ENCODE results near the gene ARMH3. TPM values are rescaled to one million over a fixed set of nuclear protein-coding genes. Genes with fewer than 3 reads are reported as not detected.
"Not testable (repeated sequence)": the region's sequence is repeated elsewhere in the genome, so short reads cannot be mapped to it uniquely, and the experiment has no call there.

The ARMH3 gene
- total RNA-seq, 5 donors from 2014 or later (not counting 1 experiment from before 2014, with no cell fraction given): 26.4 to 30.0 (median 27.2) TPM

GRCh38 chr10:101987136-101987535, 68.8 kb downstream of the ARMH3 start:
- POLR2A ChIA-PET: no interaction called here
- no peaks in the 10 kb centered on the region for H3K27me3 ChIP-seq (replicated peaks in 1 of 2; ENCODE audit: control insufficient read depth in 2 of 2, extremely low read depth in 1 of 2, insufficient read depth in 2 of 2, low read length in 1 of 2)
- ATAC-seq (replicated peaks in 1 of 4) (no peak), DNase-seq (no peak)
- Mint-ChIP-seq H3K4me3 (no peak overlapping the region), H3K27me3 (no peaks in the 10 kb centered on the region), H3K4me1 (peaks cover 0 to 5% (median 2%) of the 10 kb centered on the region in 3 donors), H3K27ac (no peak overlapping the region), H3K36me3 (peaks cover 58% of the 10 kb centered on the region), H3K9me3 (no peaks in the 10 kb centered on the region)
- no peak overlapping the region for H3K27ac ChIP-seq (ENCODE audit: low read length)
- no peaks in the 10 kb centered on the region for H3K4me1 ChIP-seq (ENCODE audit: control insufficient read depth in 1 of 2, extremely low read depth in 1 of 2, insufficient read depth in 2 of 2, low read length in 2 of 2)
- CTCF ChIA-PET: interaction anchor here in 1 of 2 donors (0.6 kb wide), 1 partner anchor 21 kb away, joined by 6 read pairs; no protein-coding TSS in a partner anchor
- H3K9me3 ChIP-seq: no peaks in the 10 kb centered on the region
- H3K36me3 ChIP-seq (ENCODE audit: control insufficient read depth in 2 of 2, extremely low read depth in 1 of 2, insufficient read depth in 1 of 2, low read length in 1 of 2): peaks cover 4 to 66% of the 10 kb centered on the region in 2 donors
- 92% methylated on average over 3 of the region's 3 CpGs for WGBS (ENCODE audit: insufficient coverage)
- H3K4me3 ChIP-seq (ENCODE audit: control insufficient read depth in 1 of 2, extremely low read depth in 1 of 2, low read length in 1 of 2): no peak overlapping the region

- Mint-ChIP-seq H3K27me3 (no peaks in the 10 kb centered on the region), H3K9me3 (no peaks in the 10 kb centered on the region), H3K27ac (peak overlapping the region; percentile 40 to 62), H3K4me3 (no peak overlapping the region), H3K36me3 (peaks cover 57% of the 10 kb centered on the region), H3K4me1 (peaks cover 0 to 5% (median 2%) of the 10 kb centered on the region in 3 donors)
- no peak for ATAC-seq (replicated peaks in 1 of 4)
- no peak for DNase-seq
- ChIA-PET CTCF (interaction anchor here in 1 of 2 donors (0.6 kb wide), 1 partner anchor 21 kb away, joined by 6 read pairs; no protein-coding TSS in a partner anchor), POLR2A (no interaction called here)
- H3K27me3 ChIP-seq (replicated peaks in 1 of 2; ENCODE audit: control insufficient read depth in 2 of 2, extremely low read depth in 1 of 2, insufficient read depth in 2 of 2, low read length in 1 of 2): no peaks in the 10 kb centered on the region
- H3K27ac ChIP-seq (ENCODE audit: low read length): no peak overlapping the region
- no CpG with 5 or more reads among the region's 3 CpGs for WGBS (ENCODE audit: insufficient coverage)
- peaks cover 6 to 61% of the 10 kb centered on the region in 2 donors for H3K36me3 ChIP-seq (ENCODE audit: control insufficient read depth in 2 of 2, extremely low read depth in 1 of 2, insufficient read depth in 1 of 2, low read length in 1 of 2)
- no peaks in the 10 kb centered on the region for H3K4me1 ChIP-seq (ENCODE audit: control insufficient read depth in 1 of 2, extremely low read depth in 1 of 2, insufficient read depth in 2 of 2, low read length in 2 of 2)
- no peaks in the 10 kb centered on the region for H3K9me3 ChIP-seq
- no peak overlapping the region for H3K4me3 ChIP-seq (ENCODE audit: control insufficient read depth in 1 of 2, extremely low read depth in 1 of 2, low read length in 1 of 2)
These were observed 69.4 kb downstream of the ARMH3 start for GRCh38 chr10:101986624-101986971.

- H3K4me3 Mint-ChIP-seq; H3K4me3 ChIP-seq (ENCODE audit: control insufficient read depth in 1 of 2, extremely low read depth in 1 of 2, low read length in 1 of 2); H3K27ac Mint-ChIP-seq; H3K4me1 ChIP-seq (ENCODE audit: control insufficient read depth in 1 of 2, extremely low read depth in 1 of 2, insufficient read depth in 2 of 2, low read length in 2 of 2); H3K9me3 Mint-ChIP-seq; CTCF ChIA-PET; H3K27me3 Mint-ChIP-seq; H3K27ac ChIP-seq (ENCODE audit: low read length); ATAC-seq (replicated peaks in 1 of 4); H3K27me3 ChIP-seq (replicated peaks in 1 of 2; ENCODE audit: control insufficient read depth in 2 of 2, extremely low read depth in 1 of 2, insufficient read depth in 2 of 2, low read length in 1 of 2); H3K4me1 Mint-ChIP-seq; H3K9me3 ChIP-seq; DNase-seq: not testable (repeated sequence)
- peaks cover 41% of the 10 kb centered on the region for H3K36me3 Mint-ChIP-seq
- no CpG with 5 or more reads among the region's 2 CpGs for WGBS (ENCODE audit: insufficient coverage)
- peaks cover 6 to 29% of the 10 kb centered on the region in 2 donors for H3K36me3 ChIP-seq (ENCODE audit: control insufficient read depth in 2 of 2, extremely low read depth in 1 of 2, insufficient read depth in 1 of 2, low read length in 1 of 2)
- POLR2A ChIA-PET: interaction anchor here in 1 of 2 donors (0.9 kb wide), 1 partner anchor 23 kb away, joined by 3 read pairs; no protein-coding TSS in a partner anchor
These were observed 75.3 kb downstream of the ARMH3 start for GRCh38 chr10:101980677-101981076.

- peaks cover 57% of the 10 kb centered on the region for H3K36me3 Mint-ChIP-seq
- H3K36me3 ChIP-seq (ENCODE audit: control insufficient read depth in 2 of 2, extremely low read depth in 1 of 2, insufficient read depth in 1 of 2, low read length in 1 of 2): peaks cover 6 to 42% of the 10 kb centered on the region in 2 donors
- H3K4me3 ChIP-seq (ENCODE audit: control insufficient read depth in 1 of 2, extremely low read depth in 1 of 2, low read length in 1 of 2): no peak overlapping the region
- no peaks in the 10 kb centered on the region for H3K27me3 ChIP-seq (replicated peaks in 1 of 2; ENCODE audit: control insufficient read depth in 2 of 2, extremely low read depth in 1 of 2, insufficient read depth in 2 of 2, low read length in 1 of 2)
- H3K27me3 Mint-ChIP-seq: no peaks in the 10 kb centered on the region
- ChIA-PET POLR2A (interaction anchor here in 1 of 2 donors (0.6 kb wide), 2 partner anchors 508 to 680 kb away, joined by 3 to 5 read pairs; no protein-coding TSS in a partner anchor), CTCF (interaction anchor here in 1 of 2 donors (0.6 kb wide), 1 partner anchor 129 kb away, joined by 4 read pairs; no protein-coding TSS in a partner anchor)
- peak overlapping the region; percentile 17 to 69 (median 57) for H3K4me3 Mint-ChIP-seq
- 80% methylated on average over 2 of the region's 6 CpGs for WGBS (ENCODE audit: insufficient coverage)
- DNase-seq (no peak), ATAC-seq (replicated peaks in 1 of 4) (no peak)
- peaks cover 0 to 3% (median 0%) of the 10 kb centered on the region in 3 donors for H3K9me3 Mint-ChIP-seq
- peak overlapping the region; percentile 77 to 89 for H3K27ac Mint-ChIP-seq
- H3K4me1 Mint-ChIP-seq: peaks cover 27 to 34% (median 30%) of the 10 kb centered on the region in 3 donors
- H3K4me1 ChIP-seq (ENCODE audit: control insufficient read depth in 1 of 2, extremely low read depth in 1 of 2, insufficient read depth in 2 of 2, low read length in 2 of 2): peaks cover 3 to 5% of the 10 kb centered on the region in 2 experiments
- H3K9me3 ChIP-seq: no peaks in the 10 kb centered on the region
- peak overlapping the region; percentile 57 for H3K27ac ChIP-seq (ENCODE audit: low read length)
These were observed 81.6 kb downstream of the ARMH3 start for GRCh38 chr10:101974091-101974971.

- H3K27ac Mint-ChIP-seq: no peak overlapping the region
- WGBS (ENCODE audit: insufficient coverage): 97% methylated on average over 6 of the region's 9 CpGs
- H3K36me3 Mint-ChIP-seq: peaks cover 67% of the 10 kb centered on the region
- H3K27me3 ChIP-seq (replicated peaks in 1 of 2; ENCODE audit: control insufficient read depth in 2 of 2, extremely low read depth in 1 of 2, insufficient read depth in 2 of 2, low read length in 1 of 2): no peaks in the 10 kb centered on the region
- no peak overlapping the region for H3K27ac ChIP-seq (ENCODE audit: low read length)
- no peaks in the 10 kb centered on the region for H3K9me3 ChIP-seq
- DNase-seq (no peak), ATAC-seq (replicated peaks in 1 of 4) (no peak)
- H3K27me3 Mint-ChIP-seq: no peaks in the 10 kb centered on the region
- peaks cover 5% of the 10 kb centered on the region in 2 experiments for H3K4me1 ChIP-seq (ENCODE audit: control insufficient read depth in 1 of 2, extremely low read depth in 1 of 2, insufficient read depth in 2 of 2, low read length in 2 of 2)
- H3K36me3 ChIP-seq (ENCODE audit: control insufficient read depth in 2 of 2, extremely low read depth in 1 of 2, insufficient read depth in 1 of 2, low read length in 1 of 2): peaks cover 6 to 44% of the 10 kb centered on the region in 2 donors
- peaks cover 0 to 3% (median 0%) of the 10 kb centered on the region in 3 donors for H3K9me3 Mint-ChIP-seq
- H3K4me3 ChIP-seq (ENCODE audit: control insufficient read depth in 1 of 2, extremely low read depth in 1 of 2, low read length in 1 of 2): no peak overlapping the region
- ChIA-PET POLR2A (interaction anchor here in 1 of 2 donors (0.6 kb wide), 1 partner anchor 611 kb away, joined by 4 read pairs; no protein-coding TSS in a partner anchor), CTCF (interaction anchor here in 1 of 2 donors (0.7 kb wide), 1 partner anchor 80 kb away, joined by 5 read pairs; no protein-coding TSS in a partner anchor)
- H3K4me1 Mint-ChIP-seq: peaks cover 34 to 49% (median 44%) of the 10 kb centered on the region in 3 donors
- peak overlapping the region in 1 of 3 donors; percentile 57 for H3K4me3 Mint-ChIP-seq
These were observed 83.2 kb downstream of the ARMH3 start for GRCh38 chr10:101972761-101973160.

GRCh38 chr10:101969412-101969922, 86.5 kb downstream of the ARMH3 start:
- ATAC-seq (replicated peaks in 1 of 4): no peak

More at GRCh38 chr10:101969412-101969922, 86.5 kb downstream of the ARMH3 start:
- H3K27me3 Mint-ChIP-seq: no peaks in the 10 kb centered on the region
- POLR2A ChIA-PET: no interaction called here
- 13% methylated on average over 1 of the region's 4 CpGs for WGBS (ENCODE audit: insufficient coverage)
- Histone ChIP-seq H3K9me3 (no peaks in the 10 kb centered on the region), H3K27me3 (replicated peaks in 1 of 2; ENCODE audit: control insufficient read depth in 2 of 2, extremely low read depth in 1 of 2, insufficient read depth in 2 of 2, low read length in 1 of 2) (no peaks in the 10 kb centered on the region), H3K27ac (ENCODE audit: low read length) (peak overlapping the region; percentile 35), H3K4me3 (ENCODE audit: control insufficient read depth in 1 of 2, extremely low read depth in 1 of 2, low read length in 1 of 2) (no peak overlapping the region), H3K36me3 (ENCODE audit: control insufficient read depth in 2 of 2, extremely low read depth in 1 of 2, insufficient read depth in 1 of 2, low read length in 1 of 2) (peaks cover 6 to 42% of the 10 kb centered on the region in 2 donors), H3K4me1 (ENCODE audit: control insufficient read depth in 1 of 2, extremely low read depth in 1 of 2, insufficient read depth in 2 of 2, low read length in 2 of 2) (peaks cover 5% of the 10 kb centered on the region in 2 experiments)
- no peaks in the 10 kb centered on the region for H3K9me3 Mint-ChIP-seq
- peaks cover 63% of the 10 kb centered on the region for H3K36me3 Mint-ChIP-seq
- DNase-seq: no peak
- H3K4me3 Mint-ChIP-seq: no peak overlapping the region
- H3K27ac Mint-ChIP-seq: peak overlapping the region in 1 of 2 donors; percentile 69
- CTCF ChIA-PET: interaction anchor here in 1 of 2 donors (0.6 kb wide), 1 partner anchor 60 kb away, joined by 4 read pairs; no protein-coding TSS in a partner anchor
- peaks cover 30 to 58% (median 37%) of the 10 kb centered on the region in 3 donors for H3K4me1 Mint-ChIP-seq
